ENCODE data around the gene LBR.

LBR gene

DNA sequence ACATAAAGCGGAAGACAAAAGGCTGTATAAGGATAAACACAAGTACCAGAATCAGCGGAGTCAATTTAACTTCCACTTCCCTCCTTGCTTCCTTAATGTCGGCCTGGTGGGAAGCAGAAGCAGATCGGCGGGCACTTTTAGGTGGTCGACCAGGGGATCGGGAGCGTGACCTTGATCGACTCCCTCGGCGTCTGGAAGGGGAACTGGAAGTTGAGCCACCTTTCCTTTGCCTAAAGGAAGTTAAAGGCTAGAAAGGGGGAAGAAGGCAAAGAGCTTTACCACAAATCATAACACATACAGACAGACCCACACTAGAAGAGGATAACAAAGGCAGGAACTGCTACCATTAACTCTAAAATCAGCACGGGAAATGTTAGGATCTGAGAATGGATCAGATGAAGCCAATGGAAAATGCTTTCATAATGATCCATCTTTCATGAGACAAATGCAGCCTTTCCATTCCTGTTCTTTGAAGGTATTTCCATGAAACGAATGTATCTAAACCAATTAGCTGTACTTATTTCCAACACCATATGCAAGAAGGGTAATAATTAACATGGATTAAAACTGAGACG, 5.7 kb downstream of the LBR start:
- DNase-seq (ENCODE audit: low read depth, low spot score), result no peak
- H3K4me1 ChIP-seq (ENCODE audit: insufficient read depth, insufficient read length), result peaks cover 2% of the 10 kb centered on the region
- TF ChIP-seq ZNF274 (IDR thresholded peaks at IDR 0.05; ENCODE audit: low read depth, low read length) (no peak), SUZ12 (IDR thresholded peaks at IDR 0.05; ENCODE audit: extremely low read depth, insufficient read depth, insufficient read length) (no peak), YY1 (IDR thresholded peaks at IDR 0.05; ENCODE audit: insufficient read depth, insufficient read length) (no peak)
- H3K9me3 ChIP-seq (ENCODE audit: insufficient read depth, low read length), result no peaks in the 10 kb centered on the region
- H3K4me3 ChIP-seq (ENCODE audit: insufficient read length, low read depth), result no peak overlapping the region
- no peak overlapping the region for H3K9ac ChIP-seq (ENCODE audit: insufficient read length, low read depth)
- peaks cover 63% of the 10 kb centered on the region for H3K36me3 ChIP-seq (ENCODE audit: insufficient read depth, insufficient read length, low read length)
- H3K27me3 ChIP-seq (ENCODE audit: insufficient read depth, insufficient read length), result peaks cover 4% of the 10 kb centered on the region

DNA sequence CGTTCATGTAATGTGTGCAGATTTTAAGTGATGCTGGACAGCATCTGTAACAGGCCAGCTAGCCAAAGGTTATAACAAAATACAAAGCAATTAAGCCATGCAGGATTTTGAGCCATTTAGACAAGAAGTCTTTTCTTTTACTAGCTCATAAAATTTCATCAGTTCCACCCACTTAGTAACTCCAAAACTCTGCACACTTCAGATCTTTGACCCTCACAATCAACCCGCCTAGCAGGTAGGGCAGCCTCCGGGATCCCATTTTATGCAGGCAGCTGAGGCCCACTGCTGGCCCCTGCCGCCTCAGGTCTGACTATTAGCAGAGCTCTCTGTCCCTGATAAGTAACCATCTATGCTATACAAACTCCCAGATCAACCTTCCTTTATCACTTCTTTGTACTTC, 9.2 kb downstream of the LBR start:
- Histone ChIP-seq H3K9ac (ENCODE audit: insufficient read length, low read depth) (no peak overlapping the region), H3K9me3 (ENCODE audit: insufficient read depth, low read length) (no peaks in the 10 kb centered on the region), H3K36me3 (ENCODE audit: insufficient read depth, insufficient read length, low read length) (peaks cover 95% of the 10 kb centered on the region), H3K4me1 (ENCODE audit: insufficient read depth, insufficient read length) (no peaks in the 10 kb centered on the region), H3K4me3 (ENCODE audit: insufficient read length, low read depth) (no peak overlapping the region), H3K27me3 (ENCODE audit: insufficient read depth, insufficient read length) (no peaks in the 10 kb centered on the region)
- TF ChIP-seq ZNF274 (IDR thresholded peaks at IDR 0.05; ENCODE audit: low read depth, low read length) (no peak), SUZ12 (IDR thresholded peaks at IDR 0.05; ENCODE audit: extremely low read depth, insufficient read depth, insufficient read length) (no peak), YY1 (IDR thresholded peaks at IDR 0.05; ENCODE audit: insufficient read depth, insufficient read length) (no peak)
- no peak for DNase-seq (ENCODE audit: low read depth, low spot score)

DNA sequence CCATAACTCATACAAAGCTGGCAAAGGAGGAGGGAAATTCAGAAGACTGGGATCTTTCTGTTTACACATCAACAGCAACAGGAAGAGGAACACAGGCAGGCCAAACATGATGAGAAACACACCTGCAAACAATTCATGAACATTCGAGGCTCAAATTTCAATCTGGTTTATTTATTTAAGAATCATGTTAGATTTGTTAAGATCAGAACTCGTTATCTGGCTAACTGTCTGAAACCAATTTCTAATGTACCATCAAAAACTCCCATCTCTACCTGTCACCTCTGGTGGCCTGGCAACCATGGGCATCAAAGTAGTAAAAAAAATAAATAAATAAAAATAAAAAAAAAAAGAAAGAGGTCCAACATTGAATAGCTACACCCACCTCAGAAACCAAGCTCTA, 9.8 kb downstream of the LBR start:
- Histone ChIP-seq H3K27me3 (ENCODE audit: insufficient read depth, insufficient read length) (no peaks in the 10 kb centered on the region), H3K4me3 (ENCODE audit: insufficient read length, low read depth) (no peak overlapping the region), H3K9me3 (ENCODE audit: insufficient read depth, low read length) (no peaks in the 10 kb centered on the region), H3K36me3 (ENCODE audit: insufficient read depth, insufficient read length, low read length) (peaks cover 95% of the 10 kb centered on the region), H3K4me1 (ENCODE audit: insufficient read depth, insufficient read length) (no peaks in the 10 kb centered on the region), H3K9ac (ENCODE audit: insufficient read length, low read depth) (no peak overlapping the region)
- no peak for DNase-seq (ENCODE audit: low read depth, low spot score)
- TF ChIP-seq ZNF274 (IDR thresholded peaks at IDR 0.05; ENCODE audit: low read depth, low read length), result no peak
- no peak for TF ChIP-seq SUZ12 (IDR thresholded peaks at IDR 0.05; ENCODE audit: extremely low read depth, insufficient read depth, insufficient read length)
- TF ChIP-seq YY1 (IDR thresholded peaks at IDR 0.05; ENCODE audit: insufficient read depth, insufficient read length), result no peak

DNA sequence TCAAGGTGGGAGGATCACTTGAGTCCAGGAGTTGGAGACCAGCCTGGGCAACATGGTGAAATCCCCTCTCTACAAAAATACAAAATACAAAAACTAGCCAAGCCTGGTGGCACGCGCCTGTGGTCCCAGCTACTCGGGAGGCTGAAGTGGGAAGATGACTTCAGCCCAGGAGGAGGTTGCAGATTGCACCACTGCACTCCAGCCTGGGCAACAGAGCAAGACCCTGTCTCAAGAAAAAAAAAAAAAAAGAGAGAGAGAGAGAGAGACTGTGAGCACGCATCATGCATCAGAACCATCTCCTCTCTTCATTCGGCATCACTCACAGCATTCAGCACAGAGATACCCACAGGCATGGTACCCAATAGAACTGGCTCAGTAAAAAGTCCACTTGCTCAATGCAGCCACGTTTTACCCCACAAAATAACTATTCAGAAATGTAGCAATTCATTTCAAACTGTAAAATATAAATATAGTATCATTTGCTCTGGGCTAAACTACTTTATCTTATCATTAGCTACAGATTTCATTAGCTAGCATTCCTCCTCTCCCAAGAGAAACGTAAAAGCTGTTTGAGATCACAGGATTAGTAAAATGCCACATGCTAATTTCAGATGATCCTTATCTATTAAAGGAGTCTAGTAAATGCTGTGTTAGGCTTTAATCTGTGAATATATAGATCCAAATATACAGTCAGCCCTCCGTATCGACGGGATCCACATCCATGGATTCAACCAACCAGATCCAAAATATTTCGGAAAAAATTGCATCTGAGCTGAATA, 11.7 kb downstream of the LBR start:
- no peak for TF ChIP-seq ZNF274 (IDR thresholded peaks at IDR 0.05; ENCODE audit: low read depth, low read length)
- TF ChIP-seq SUZ12 (IDR thresholded peaks at IDR 0.05; ENCODE audit: extremely low read depth, insufficient read depth, insufficient read length), result no peak
- TF ChIP-seq YY1 (IDR thresholded peaks at IDR 0.05; ENCODE audit: insufficient read depth, insufficient read length), result no peak
- peaks cover 97% of the 10 kb centered on the region for H3K36me3 ChIP-seq (ENCODE audit: insufficient read depth, insufficient read length, low read length)

DNA sequence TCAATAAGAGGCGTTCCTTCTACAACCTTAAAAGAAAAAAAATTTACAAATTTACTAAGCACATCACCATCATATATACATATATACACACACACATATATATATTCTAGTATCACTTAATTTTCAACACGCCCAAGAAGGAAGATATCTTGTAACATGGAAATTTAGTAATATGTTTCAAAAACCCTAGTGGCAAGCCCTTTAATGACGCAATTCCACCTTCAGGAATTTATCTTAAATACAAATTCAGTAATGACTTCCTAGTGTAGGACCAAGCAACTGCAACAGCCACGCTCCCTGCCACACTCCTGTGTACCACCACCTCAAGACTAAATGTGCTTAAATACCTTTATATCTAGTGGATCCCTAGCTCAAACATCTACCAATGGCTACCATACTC, 12.5 kb downstream of the LBR start:
- peaks cover 98% of the 10 kb centered on the region for H3K36me3 ChIP-seq (ENCODE audit: insufficient read depth, insufficient read length, low read length)
- H3K9ac ChIP-seq (ENCODE audit: insufficient read length, low read depth), result no peak overlapping the region
- no peaks in the 10 kb centered on the region for H3K9me3 ChIP-seq (ENCODE audit: insufficient read depth, low read length)
- no peaks in the 10 kb centered on the region for H3K27me3 ChIP-seq (ENCODE audit: insufficient read depth, insufficient read length)
- TF ChIP-seq SUZ12 (IDR thresholded peaks at IDR 0.05; ENCODE audit: extremely low read depth, insufficient read depth, insufficient read length) (no peak), YY1 (IDR thresholded peaks at IDR 0.05; ENCODE audit: insufficient read depth, insufficient read length) (no peak), ZNF274 (IDR thresholded peaks at IDR 0.05; ENCODE audit: low read depth, low read length) (no peak)
- no peak for DNase-seq (ENCODE audit: low read depth, low spot score)
- no peak overlapping the region for H3K4me3 ChIP-seq (ENCODE audit: insufficient read length, low read depth)
- no peaks in the 10 kb centered on the region for H3K4me1 ChIP-seq (ENCODE audit: insufficient read depth, insufficient read length)

More for the DNA sequence above, 11.7 kb downstream of the LBR start:
- no peak for DNase-seq (ENCODE audit: low read depth, low spot score)
- Histone ChIP-seq H3K9me3 (ENCODE audit: insufficient read depth, low read length) (no peaks in the 10 kb centered on the region), H3K4me1 (ENCODE audit: insufficient read depth, insufficient read length) (no peaks in the 10 kb centered on the region), H3K9ac (ENCODE audit: insufficient read length, low read depth) (no peak overlapping the region), H3K4me3 (ENCODE audit: insufficient read length, low read depth) (no peak overlapping the region), H3K27me3 (ENCODE audit: insufficient read depth, insufficient read length) (no peaks in the 10 kb centered on the region)

DNA sequence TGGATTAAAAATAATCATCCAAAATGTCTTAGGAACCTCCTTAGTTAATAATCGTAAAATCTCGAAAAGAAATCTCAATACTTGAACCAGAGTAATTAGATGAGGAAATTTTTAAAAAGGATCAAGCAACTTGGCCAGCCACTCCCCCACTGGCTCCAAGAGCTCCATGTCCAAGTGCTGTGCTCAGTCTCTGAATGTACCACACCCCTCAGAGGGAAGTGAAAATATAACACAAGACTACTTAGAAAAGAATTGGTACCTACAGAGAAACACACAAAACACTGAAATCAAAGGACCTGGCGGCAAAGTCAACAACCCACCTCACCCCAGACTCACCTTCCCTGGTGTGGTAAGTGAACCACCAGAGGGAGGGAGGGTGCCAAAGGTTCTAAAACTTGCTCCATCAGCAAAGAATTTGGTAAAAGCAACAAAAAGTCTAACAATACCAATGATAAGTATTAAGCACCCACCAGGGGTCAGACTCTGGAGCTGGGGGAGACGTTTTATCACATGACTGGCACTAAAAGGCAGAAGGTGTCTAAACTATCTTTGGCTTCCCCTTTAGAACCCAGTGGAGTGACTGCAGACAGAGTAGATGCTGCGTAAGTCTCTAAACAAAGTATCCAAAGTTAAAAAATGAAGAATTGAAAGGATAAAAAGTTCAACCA, 14.0 kb downstream of the LBR start:
- H3K36me3 ChIP-seq (ENCODE audit: insufficient read depth, insufficient read length, low read length), result peaks cover 96% of the 10 kb centered on the region

DNA sequence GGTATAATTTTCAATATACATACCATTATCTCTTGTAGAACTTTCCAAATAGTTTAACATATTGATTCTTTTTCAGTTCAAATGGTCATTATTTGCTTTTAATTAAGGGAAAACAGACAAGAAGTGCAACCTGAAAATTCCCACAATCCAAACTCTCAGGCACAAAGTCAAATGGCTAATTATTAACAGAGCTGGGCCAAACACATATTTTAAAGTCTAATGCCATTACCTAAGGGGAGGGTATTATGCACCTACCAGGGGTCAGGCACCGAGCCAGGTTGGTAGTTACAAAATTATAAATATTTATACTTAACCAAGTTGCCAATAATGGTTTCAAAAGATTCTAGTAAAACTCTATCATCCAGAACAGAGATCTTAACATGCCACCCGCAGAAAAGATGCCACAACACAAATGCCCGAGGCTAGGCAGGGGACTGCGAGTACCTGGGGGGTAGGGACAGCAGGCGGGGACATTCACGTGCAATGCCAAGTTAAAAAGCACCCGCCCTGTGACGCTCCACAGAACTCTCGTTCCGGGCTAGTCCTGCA, 15.0 kb downstream of the LBR start:
- TF ChIP-seq YY1 (IDR thresholded peaks at IDR 0.05; ENCODE audit: insufficient read depth, insufficient read length) (no peak), SUZ12 (IDR thresholded peaks at IDR 0.05; ENCODE audit: extremely low read depth, insufficient read depth, insufficient read length) (no peak), ZNF274 (IDR thresholded peaks at IDR 0.05; ENCODE audit: low read depth, low read length) (no peak)
- Histone ChIP-seq H3K9ac (ENCODE audit: insufficient read length, low read depth) (no peak overlapping the region), H3K27me3 (ENCODE audit: insufficient read depth, insufficient read length) (no peaks in the 10 kb centered on the region), H3K9me3 (ENCODE audit: insufficient read depth, low read length) (no peaks in the 10 kb centered on the region), H3K36me3 (ENCODE audit: insufficient read depth, insufficient read length, low read length) (peaks cover 94% of the 10 kb centered on the region), H3K4me3 (ENCODE audit: insufficient read length, low read depth) (no peak overlapping the region), H3K4me1 (ENCODE audit: insufficient read depth, insufficient read length) (no peaks in the 10 kb centered on the region)
- DNase-seq (ENCODE audit: low read depth, low spot score), result no peak

More for the DNA sequence above, 14.0 kb downstream of the LBR start:
- no peak for TF ChIP-seq YY1 (IDR thresholded peaks at IDR 0.05; ENCODE audit: insufficient read depth, insufficient read length)
- no peak for TF ChIP-seq ZNF274 (IDR thresholded peaks at IDR 0.05; ENCODE audit: low read depth, low read length)
- TF ChIP-seq SUZ12 (IDR thresholded peaks at IDR 0.05; ENCODE audit: extremely low read depth, insufficient read depth, insufficient read length), result no peak
- H3K9me3 ChIP-seq (ENCODE audit: insufficient read depth, low read length), result no peaks in the 10 kb centered on the region
- no peaks in the 10 kb centered on the region for H3K4me1 ChIP-seq (ENCODE audit: insufficient read depth, insufficient read length)
- H3K9ac ChIP-seq (ENCODE audit: insufficient read length, low read depth), result no peak overlapping the region
- no peak for DNase-seq (ENCODE audit: low read depth, low spot score)
- H3K4me3 ChIP-seq (ENCODE audit: insufficient read length, low read depth), result no peak overlapping the region
- H3K27me3 ChIP-seq (ENCODE audit: insufficient read depth, insufficient read length), result no peaks in the 10 kb centered on the region

Measured in NT2/D1 (cell line).